Mucosa of stomach (tissue), 1 donor: ENCODE measurements around the gene RGS7.

Experiments
- H3K27me3 ChIP-seq: one replicate; pipeline ENCODE4 v1.7.0; 2013; ENCODE audit warnings: mild to moderate bottlenecking, low read length; ENCODE audit not compliant: control insufficient read depth, insufficient read depth
- H3K36me3 ChIP-seq: one replicate; pipeline ENCODE4 v1.7.0; 2013; ENCODE audit warnings: low read length; ENCODE audit not compliant: control insufficient read depth, insufficient read depth
- H3K4me1 ChIP-seq: one replicate; pipeline ENCODE4 v1.7.0; 2013; ENCODE audit warnings: mild to moderate bottlenecking, low read length; ENCODE audit not compliant: control insufficient read depth, insufficient read depth
- H3K4me3 ChIP-seq: one replicate; pipeline ENCODE4 v1.7.0; 2013; ENCODE audit warnings: low read length
- H3K9ac ChIP-seq: one replicate; pipeline ENCODE4 v1.7.0; 2013; ENCODE audit warnings: mild to moderate bottlenecking, low read length, moderate library complexity
- H3K9me3 ChIP-seq: one replicate; pipeline ENCODE4 v1.7.0; 2013; ENCODE audit warnings: mild to moderate bottlenecking, low read length, moderate library complexity; ENCODE audit not compliant: control insufficient read depth
- donor health status: Pancreatic carcinoma.

RGS7 gene

DNA sequence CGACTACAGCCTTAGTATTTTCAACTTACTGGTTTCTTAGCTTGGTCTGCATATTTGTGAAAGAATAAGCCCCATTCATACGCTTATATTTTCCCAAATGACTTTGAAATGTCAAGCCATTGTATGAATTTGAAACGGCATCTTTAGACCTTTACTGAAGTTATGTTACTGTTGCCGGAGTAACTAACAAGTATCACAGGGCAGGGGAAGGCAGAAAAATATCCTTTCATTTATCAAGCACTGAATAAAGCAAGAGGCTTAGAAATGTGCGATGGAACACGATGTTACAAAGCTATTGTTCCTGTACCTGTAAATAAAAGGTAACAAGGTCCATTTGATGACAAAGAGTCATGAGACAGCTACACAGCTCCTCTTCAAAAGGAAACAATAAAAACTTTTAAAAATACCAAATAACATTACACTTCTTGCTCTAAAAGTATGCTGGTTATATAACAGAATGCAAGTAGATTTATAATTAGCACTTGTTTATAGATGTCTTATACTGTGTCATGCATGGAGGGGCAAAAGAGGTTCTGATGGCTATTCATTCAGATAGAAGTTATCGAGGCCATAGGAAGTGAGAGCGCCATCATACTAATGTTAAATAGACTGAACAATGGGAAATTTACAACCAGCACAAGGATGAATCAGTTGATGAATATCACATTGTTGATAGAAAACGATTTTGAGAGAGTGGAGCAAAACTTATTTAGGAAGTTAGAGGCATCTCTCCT is 322.6 kb downstream of the RGS7 start:
- Histone ChIP-seq H3K27me3 (no peaks in the 10 kb centered on the region), H3K4me1 (no peaks in the 10 kb centered on the region), H3K4me3 (no peak overlapping the region), H3K9ac (no peak overlapping the region), H3K9me3 (no peaks in the 10 kb centered on the region), H3K36me3 (no peaks in the 10 kb centered on the region)

DNA sequence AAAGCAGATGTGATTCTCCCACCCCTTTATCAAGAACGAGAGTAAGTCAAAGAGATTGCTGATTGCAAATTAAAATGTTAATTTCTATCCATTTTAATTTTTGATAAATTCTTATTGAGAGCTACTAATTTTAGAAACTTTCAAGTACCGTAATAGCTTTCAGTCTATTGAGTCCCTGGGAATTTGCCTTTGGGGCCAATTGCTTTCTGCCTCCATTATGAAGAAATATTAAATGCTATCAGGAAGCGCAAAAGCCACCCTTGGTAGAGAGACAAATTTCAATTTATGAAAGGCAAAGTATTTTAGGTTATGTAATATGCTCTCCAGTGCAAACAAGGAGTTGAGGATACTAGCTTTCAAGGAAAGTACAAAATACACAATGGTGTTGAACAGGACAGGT is 332.2 kb downstream of the RGS7 start:
- Histone ChIP-seq H3K36me3 (no peaks in the 10 kb centered on the region), H3K4me3 (no peak overlapping the region), H3K27me3 (no peaks in the 10 kb centered on the region), H3K9me3 (no peaks in the 10 kb centered on the region), H3K4me1 (no peaks in the 10 kb centered on the region), H3K9ac (no peak overlapping the region)

GRCh38 chr1:241022366-241022765 is 334.6 kb downstream of the RGS7 start:
- H3K36me3 ChIP-seq: no peaks in the 10 kb centered on the region
- H3K27me3 ChIP-seq: no peaks in the 10 kb centered on the region
- no peaks in the 10 kb centered on the region for H3K4me1 ChIP-seq
- H3K9ac ChIP-seq: no peak overlapping the region
- no peak overlapping the region for H3K4me3 ChIP-seq
- no peaks in the 10 kb centered on the region for H3K9me3 ChIP-seq

GRCh38 chr1:241020851-241021697 is 335.9 kb downstream of the RGS7 start:
- H3K27me3 ChIP-seq: no peaks in the 10 kb centered on the region
- H3K9me3 ChIP-seq: no peaks in the 10 kb centered on the region
- no peaks in the 10 kb centered on the region for H3K4me1 ChIP-seq
- no peak overlapping the region for H3K9ac ChIP-seq
- H3K36me3 ChIP-seq: no peaks in the 10 kb centered on the region
- no peak overlapping the region for H3K4me3 ChIP-seq

GRCh38 chr1:241012708-241013340 is 344.2 kb downstream of the RGS7 start:
- H3K9me3 ChIP-seq: no peaks in the 10 kb centered on the region
- no peak overlapping the region for H3K9ac ChIP-seq
- no peaks in the 10 kb centered on the region for H3K27me3 ChIP-seq
- no peak overlapping the region for H3K4me3 ChIP-seq
- no peaks in the 10 kb centered on the region for H3K4me1 ChIP-seq
- H3K36me3 ChIP-seq: no peaks in the 10 kb centered on the region

DNA sequence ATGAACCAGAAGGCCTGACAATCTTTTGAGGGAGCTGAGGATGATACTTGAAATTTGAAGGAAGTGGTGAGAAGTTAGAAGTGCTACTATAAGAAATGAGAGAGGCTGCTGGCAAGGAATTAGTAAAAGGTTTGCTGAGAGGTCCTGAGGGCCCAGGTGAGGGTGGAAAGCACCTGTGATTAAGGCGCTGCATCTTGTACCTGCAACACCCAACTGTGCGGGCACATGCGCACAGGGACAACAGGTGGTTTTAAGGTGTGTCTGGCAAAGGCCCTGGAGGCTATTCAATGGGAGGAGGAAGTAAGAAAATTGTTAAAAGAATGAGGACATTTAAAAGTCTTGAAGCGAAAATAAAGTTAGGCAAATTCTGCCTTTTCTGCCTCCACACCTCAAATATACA is 349.3 kb downstream of the RGS7 start:
- H3K4me3 ChIP-seq: no peak overlapping the region
- no peaks in the 10 kb centered on the region for H3K4me1 ChIP-seq
- no peaks in the 10 kb centered on the region for H3K36me3 ChIP-seq
- no peak overlapping the region for H3K9ac ChIP-seq
- H3K27me3 ChIP-seq: no peaks in the 10 kb centered on the region
- H3K9me3 ChIP-seq: no peaks in the 10 kb centered on the region

DNA sequence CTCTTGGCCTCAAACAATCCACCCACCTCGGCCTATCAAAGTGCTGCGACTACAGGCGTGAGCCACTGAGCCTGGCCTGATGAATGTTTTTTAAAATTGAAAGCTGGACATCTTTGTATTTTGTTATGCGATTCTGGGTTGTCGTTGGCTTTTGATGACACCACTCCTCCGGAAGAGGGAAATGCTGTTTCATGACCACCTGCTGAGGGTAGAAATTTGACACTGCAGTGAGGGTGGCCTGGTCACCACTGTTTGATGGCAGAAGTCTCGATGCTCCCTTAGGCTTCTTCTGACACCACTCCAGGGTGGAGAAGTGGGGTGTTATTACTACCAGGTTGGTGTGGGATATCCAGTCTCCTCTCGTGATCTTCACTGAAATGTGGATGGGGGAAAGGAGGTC is 357.2 kb downstream of the RGS7 start:
- no peaks in the 10 kb centered on the region for H3K9me3 ChIP-seq
- H3K27me3 ChIP-seq: no peaks in the 10 kb centered on the region
- no peak overlapping the region for H3K4me3 ChIP-seq
- peaks cover 9% of the 10 kb centered on the region for H3K4me1 ChIP-seq
- H3K9ac ChIP-seq: no peak overlapping the region
- H3K36me3 ChIP-seq: no peaks in the 10 kb centered on the region

DNA sequence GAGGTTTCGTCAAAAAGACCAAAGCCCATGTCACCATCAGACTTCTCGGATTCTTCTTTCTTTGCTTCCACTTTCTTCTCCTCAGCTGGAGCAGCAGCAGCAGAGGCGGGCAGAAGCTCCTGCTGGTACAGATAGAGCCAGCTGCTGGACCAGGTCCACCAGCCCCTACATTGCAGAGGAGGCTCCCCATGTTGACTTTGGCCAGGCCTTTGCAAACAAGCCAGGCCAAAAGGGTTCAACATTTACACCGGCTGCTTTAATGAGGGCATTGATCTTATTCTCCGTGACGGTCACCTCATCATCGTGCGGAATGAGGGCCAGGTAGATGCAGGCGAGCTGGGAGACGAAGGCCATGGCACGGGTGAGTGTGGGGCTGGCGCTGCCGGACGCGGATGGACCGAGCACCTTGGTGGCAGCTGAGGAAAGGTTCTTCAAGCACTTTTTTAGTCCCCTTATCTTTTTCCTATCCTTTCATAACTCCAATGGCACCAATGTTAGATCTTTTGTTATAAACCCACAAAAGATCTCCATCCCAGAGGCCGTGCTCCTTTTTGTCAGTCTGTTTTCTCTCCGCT is 358.5 kb downstream of the RGS7 start:
- Histone ChIP-seq H3K27me3 (no peaks in the 10 kb centered on the region), H3K36me3 (no peaks in the 10 kb centered on the region), H3K9ac (no peak overlapping the region), H3K4me1 (peaks cover 9% of the 10 kb centered on the region), H3K4me3 (no peak overlapping the region), H3K9me3 (no peaks in the 10 kb centered on the region)

GRCh38 chr1:240998024-240998423 is 359.0 kb downstream of the RGS7 start:
- Histone ChIP-seq H3K9ac (no peak overlapping the region), H3K4me1 (peaks cover 9% of the 10 kb centered on the region), H3K9me3 (no peaks in the 10 kb centered on the region), H3K4me3 (no peak overlapping the region), H3K27me3 (no peaks in the 10 kb centered on the region), H3K36me3 (no peaks in the 10 kb centered on the region)

DNA sequence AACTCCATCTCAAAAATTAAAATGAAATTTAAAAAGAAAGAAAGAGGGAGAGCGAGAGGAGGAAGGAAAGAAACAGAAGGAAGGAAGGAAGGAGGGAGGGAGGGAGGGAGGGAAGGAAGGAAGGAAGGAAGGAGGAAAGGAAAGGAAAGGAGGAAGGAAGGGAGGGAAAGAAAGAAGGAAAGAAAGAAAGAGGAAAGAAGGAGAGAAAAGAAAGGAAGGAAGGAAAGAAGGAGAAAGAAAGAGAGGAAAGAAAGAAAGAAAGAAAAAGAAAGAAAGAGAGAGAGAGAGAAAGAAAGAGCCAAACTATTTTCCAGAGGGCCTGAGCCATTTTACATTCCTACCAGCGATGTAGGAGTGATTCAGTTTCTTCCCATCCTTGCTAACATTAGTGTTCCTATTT is 364.0 kb downstream of the RGS7 start:
- Histone ChIP-seq H3K36me3 (no peaks in the 10 kb centered on the region), H3K27me3 (no peaks in the 10 kb centered on the region), H3K9ac (no peak overlapping the region), H3K4me1 (peaks cover under 1% of the 10 kb centered on the region), H3K4me3 (no peak overlapping the region), H3K9me3 (no peaks in the 10 kb centered on the region)

DNA sequence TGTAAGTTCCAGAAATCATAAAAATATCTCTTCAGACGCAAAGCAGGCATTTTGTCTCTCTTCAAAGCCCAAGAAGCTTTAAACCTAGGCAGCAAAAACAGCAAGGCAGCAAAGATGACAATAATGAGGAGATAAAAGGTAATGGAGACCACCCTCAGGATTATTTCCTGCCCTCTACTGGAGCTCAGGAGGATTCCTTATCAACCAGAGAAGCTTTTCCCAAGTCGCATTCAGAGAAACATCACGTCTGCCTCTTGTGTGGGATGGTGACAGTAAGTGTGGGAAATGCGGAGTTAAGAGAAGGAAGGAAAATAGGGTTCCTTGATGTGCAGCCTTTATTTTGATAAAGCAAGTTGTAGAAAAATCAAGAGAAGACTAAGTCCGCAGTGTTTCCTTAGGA is 365.8 kb downstream of the RGS7 start:
- H3K9ac ChIP-seq: no peak overlapping the region
- H3K4me3 ChIP-seq: no peak overlapping the region
- H3K36me3 ChIP-seq: no peaks in the 10 kb centered on the region
- H3K4me1 ChIP-seq: no peaks in the 10 kb centered on the region
- H3K27me3 ChIP-seq: no peaks in the 10 kb centered on the region
- H3K9me3 ChIP-seq: no peaks in the 10 kb centered on the region

DNA sequence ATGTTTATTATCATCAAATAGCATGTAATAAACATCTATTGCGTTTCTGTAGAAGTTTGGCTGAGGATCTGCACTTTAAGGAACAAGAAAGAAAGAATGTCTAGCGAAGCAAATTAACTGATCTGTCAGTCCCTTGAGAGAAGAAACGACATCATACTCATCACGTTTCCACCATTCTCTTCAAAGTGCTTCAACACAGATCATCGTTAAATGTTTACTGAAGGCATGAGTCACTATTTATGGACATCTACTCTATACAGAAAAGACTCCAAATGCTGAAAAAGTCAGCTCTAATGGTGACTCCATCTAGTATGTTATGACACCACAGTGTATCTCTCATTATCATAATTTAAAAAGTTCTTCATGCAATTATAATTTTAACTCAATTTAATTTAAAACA is 369.1 kb downstream of the RGS7 start:
- no peaks in the 10 kb centered on the region for H3K27me3 ChIP-seq
- no peaks in the 10 kb centered on the region for H3K36me3 ChIP-seq
- no peaks in the 10 kb centered on the region for H3K4me1 ChIP-seq
- no peak overlapping the region for H3K9ac ChIP-seq
- H3K9me3 ChIP-seq: no peaks in the 10 kb centered on the region
- H3K4me3 ChIP-seq: no peak overlapping the region
